ENCODE data around the gene GALNT12.
A peak's percentile ranks its signal among the peaks of the same experiment; 100 is the strongest.

GALNT12 gene

GRCh38 chr9:98784831-98785806 lies 22.4 kb upstream of the GALNT12 start:
- Histone ChIP-seq H3K27ac (ENCODE audit: low read length) (no peak overlapping the region), H3K36me3 (ENCODE audit: control insufficient read depth in 1 of 2, insufficient read depth in 2 of 2, low read length in 2 of 2) (peaks cover 14 to 49% of the 10 kb centered on the region in 2 donors), H3K4me1 (ENCODE audit: control insufficient read depth in 1 of 2, insufficient read depth in 2 of 2, low read length in 2 of 2) (no peaks in the 10 kb centered on the region), H3K27me3 (ENCODE audit: low read depth, low read length) (no peaks in the 10 kb centered on the region), H3K4me3 (ENCODE audit: low read depth in 1 of 2, low read length in 2 of 2) (no peak overlapping the region), H3K9me3 (ENCODE audit: control insufficient read depth in 1 of 2, low read length in 2 of 2) (no peaks in the 10 kb centered on the region)

DNA sequence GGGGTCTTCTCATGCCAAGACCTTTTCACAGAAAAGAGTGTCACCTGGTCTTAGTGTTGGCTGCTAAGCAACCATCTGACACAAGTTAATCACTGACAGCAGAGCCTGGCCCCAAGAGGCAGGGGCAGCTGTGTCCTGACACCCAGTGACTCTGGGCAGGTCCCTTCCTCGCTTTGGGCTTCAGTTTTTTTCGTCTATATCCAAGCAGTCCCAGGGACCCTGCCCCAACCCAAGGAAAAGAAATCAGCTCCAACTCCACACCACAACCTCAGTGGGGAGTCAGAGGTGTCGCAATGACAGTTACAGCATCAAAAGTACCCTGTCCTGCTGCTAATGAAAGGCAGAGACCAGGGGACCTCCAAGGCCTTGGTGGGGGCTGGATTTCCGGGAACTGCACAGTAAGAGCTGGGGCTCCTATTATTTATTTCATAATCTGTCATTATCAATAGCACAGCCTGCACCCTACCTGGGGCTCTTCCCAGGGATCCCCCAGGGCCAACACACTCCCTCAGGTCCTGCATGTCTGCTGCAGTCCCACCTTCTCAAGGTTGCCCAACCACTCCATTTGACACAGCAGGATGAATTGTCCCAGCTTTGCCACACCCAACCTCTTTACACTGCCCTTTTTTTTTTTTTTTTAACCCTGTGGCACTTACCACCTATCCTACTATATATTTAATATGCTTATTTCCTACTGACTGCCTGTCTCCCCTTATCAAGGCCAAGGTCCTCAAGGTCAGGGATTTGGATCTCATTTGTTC lies 20.5 kb upstream of the GALNT12 start:
- Histone ChIP-seq H3K4me3 (ENCODE audit: low read depth in 1 of 2, low read length in 2 of 2) (no peak overlapping the region), H3K9me3 (ENCODE audit: control insufficient read depth in 1 of 2, low read length in 2 of 2) (no peaks in the 10 kb centered on the region), H3K27me3 (ENCODE audit: low read depth, low read length) (no peaks in the 10 kb centered on the region), H3K4me1 (ENCODE audit: control insufficient read depth in 1 of 2, insufficient read depth in 2 of 2, low read length in 2 of 2) (peaks cover 8 to 10% of the 10 kb centered on the region in 2 donors), H3K27ac (ENCODE audit: low read length) (no peak overlapping the region), H3K36me3 (ENCODE audit: control insufficient read depth in 1 of 2, insufficient read depth in 2 of 2, low read length in 2 of 2) (peaks cover 14 to 32% of the 10 kb centered on the region in 2 donors)

DNA sequence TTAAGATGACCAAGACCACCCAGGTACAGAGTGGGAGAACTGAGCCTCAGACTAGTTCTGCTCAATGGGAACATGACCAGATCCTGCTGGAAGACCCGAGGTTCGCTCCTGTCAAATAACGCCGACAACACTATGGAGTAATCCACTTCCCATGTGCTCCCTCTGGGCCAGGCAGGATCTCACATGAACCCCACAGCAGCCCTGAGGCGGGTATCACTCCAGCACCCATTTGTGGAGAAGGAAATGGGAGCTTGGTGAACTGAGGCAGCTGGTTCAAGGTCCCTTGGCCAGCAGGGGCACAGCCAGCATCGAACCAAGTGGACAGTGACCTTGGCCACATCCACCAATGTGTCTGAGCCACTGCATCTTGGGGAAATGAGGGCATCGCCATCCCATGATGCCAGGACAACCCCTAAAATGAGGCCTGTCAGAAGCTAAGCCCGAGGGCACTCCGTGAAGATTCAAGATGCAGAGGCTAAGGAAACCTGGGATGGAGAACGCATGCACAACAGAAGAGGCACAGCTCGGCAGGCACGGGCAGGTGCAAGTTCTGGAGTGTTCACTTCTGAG lies 19.6 kb upstream of the GALNT12 start:
- Histone ChIP-seq H3K27me3 (ENCODE audit: low read depth, low read length) (no peaks in the 10 kb centered on the region), H3K4me1 (ENCODE audit: control insufficient read depth in 1 of 2, insufficient read depth in 2 of 2, low read length in 2 of 2) (peaks cover 8 to 10% of the 10 kb centered on the region in 2 donors), H3K27ac (ENCODE audit: low read length) (no peak overlapping the region), H3K36me3 (ENCODE audit: control insufficient read depth in 1 of 2, insufficient read depth in 2 of 2, low read length in 2 of 2) (peaks cover 14 to 28% of the 10 kb centered on the region in 2 donors), H3K9me3 (ENCODE audit: control insufficient read depth in 1 of 2, low read length in 2 of 2) (no peaks in the 10 kb centered on the region), H3K4me3 (ENCODE audit: low read depth in 1 of 2, low read length in 2 of 2) (no peak overlapping the region)

DNA sequence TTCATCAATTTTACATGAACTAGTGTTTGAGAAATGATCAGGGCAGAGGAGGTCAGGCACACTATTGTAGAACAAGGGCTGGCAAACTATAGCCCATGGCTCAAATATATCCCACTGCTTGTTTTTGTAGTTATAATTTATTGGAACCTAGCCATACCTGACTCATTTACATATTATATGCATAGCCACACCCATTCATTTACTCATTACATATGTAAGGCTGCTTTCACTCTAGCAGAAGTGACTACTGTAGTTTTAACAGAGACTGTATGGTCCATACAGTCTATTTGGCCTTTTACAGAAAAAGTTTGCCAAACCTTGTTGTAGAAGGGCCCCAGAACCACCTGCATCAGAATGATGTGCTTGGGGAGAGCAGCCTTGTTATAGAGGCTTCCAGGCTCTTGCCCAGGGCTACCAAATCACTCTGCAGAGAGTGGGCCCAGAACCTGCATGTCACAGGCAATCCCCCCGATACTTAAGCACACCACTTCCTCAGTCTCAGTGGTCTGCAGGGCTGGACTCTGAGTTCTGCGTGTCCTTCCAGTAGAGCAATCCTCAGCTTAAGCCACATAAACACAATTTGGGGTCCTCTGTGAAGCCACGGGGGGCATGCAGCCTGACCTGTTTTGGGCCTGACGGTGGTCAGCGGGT lies 17.9 kb upstream of the GALNT12 start:
- H3K9me3 ChIP-seq (ENCODE audit: control insufficient read depth in 1 of 2, low read length in 2 of 2) = no peaks in the 10 kb centered on the region
- no peaks in the 10 kb centered on the region for H3K27me3 ChIP-seq (ENCODE audit: low read depth, low read length)
- no peak overlapping the region for H3K4me3 ChIP-seq (ENCODE audit: low read depth in 1 of 2, low read length in 2 of 2)
- peaks cover 14 to 18% of the 10 kb centered on the region in 2 donors for H3K36me3 ChIP-seq (ENCODE audit: control insufficient read depth in 1 of 2, insufficient read depth in 2 of 2, low read length in 2 of 2)
- no peak overlapping the region for H3K27ac ChIP-seq (ENCODE audit: low read length)
- H3K4me1 ChIP-seq (ENCODE audit: control insufficient read depth in 1 of 2, insufficient read depth in 2 of 2, low read length in 2 of 2) = peaks cover 8 to 10% of the 10 kb centered on the region in 2 donors

GRCh38 chr9:98790134-98790841 lies 17.2 kb upstream of the GALNT12 start:
- H3K9me3 ChIP-seq (ENCODE audit: control insufficient read depth in 1 of 2, low read length in 2 of 2) = no peaks in the 10 kb centered on the region
- H3K27me3 ChIP-seq (ENCODE audit: low read depth, low read length) = no peaks in the 10 kb centered on the region
- H3K4me3 ChIP-seq (ENCODE audit: low read depth in 1 of 2, low read length in 2 of 2) = no peak overlapping the region
- H3K36me3 ChIP-seq (ENCODE audit: control insufficient read depth in 1 of 2, insufficient read depth in 2 of 2, low read length in 2 of 2) = peaks cover 14 to 18% of the 10 kb centered on the region in 2 donors
- H3K4me1 ChIP-seq (ENCODE audit: control insufficient read depth in 1 of 2, insufficient read depth in 2 of 2, low read length in 2 of 2) = peaks cover 14 to 15% of the 10 kb centered on the region in 2 donors
- no peak overlapping the region for H3K27ac ChIP-seq (ENCODE audit: low read length)

DNA sequence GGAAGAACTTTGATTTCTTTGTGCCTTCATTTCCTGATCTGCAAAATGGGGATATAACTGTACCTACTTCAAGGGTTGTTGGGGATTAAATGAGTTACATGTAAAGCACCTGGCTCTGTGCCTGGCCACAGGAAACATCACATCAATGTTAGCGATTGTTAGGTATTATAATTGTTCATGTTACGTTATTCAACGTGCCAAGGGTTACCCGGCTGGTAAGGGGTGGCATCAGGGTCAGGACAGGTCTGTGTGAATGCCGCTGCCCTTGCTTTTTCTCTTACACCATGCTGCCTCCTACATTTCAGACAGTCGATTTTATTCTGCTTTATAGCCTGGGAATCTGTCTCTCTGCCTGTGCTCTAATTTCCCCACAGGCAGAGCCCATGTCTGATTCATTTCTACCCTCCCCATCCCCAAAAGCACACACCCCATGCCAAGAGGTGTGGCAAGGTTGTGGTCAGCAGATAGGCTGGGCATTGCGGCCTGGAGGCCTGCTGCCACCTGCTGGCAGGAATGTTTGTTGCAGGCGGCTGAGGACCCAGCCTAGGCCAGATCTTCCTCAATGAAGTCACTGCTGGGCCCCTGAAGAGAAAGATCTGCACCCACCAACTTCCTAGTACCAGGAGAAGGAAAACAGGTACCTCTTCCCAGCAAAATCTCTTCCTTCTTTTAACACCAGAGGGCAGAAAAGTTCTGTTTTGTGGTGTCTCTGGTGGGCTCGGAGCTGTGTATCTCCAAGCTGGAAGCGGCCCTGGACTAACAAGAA lies 16.4 kb upstream of the GALNT12 start:
- H3K9me3 ChIP-seq (ENCODE audit: control insufficient read depth in 1 of 2, low read length in 2 of 2) = no peaks in the 10 kb centered on the region
- H3K36me3 ChIP-seq (ENCODE audit: control insufficient read depth in 1 of 2, insufficient read depth in 2 of 2, low read length in 2 of 2) = peaks cover 14 to 18% of the 10 kb centered on the region in 2 donors
- no peaks in the 10 kb centered on the region for H3K27me3 ChIP-seq (ENCODE audit: low read depth, low read length)
- H3K4me3 ChIP-seq (ENCODE audit: low read depth in 1 of 2, low read length in 2 of 2) = no peak overlapping the region
- H3K27ac ChIP-seq (ENCODE audit: low read length) = no peak overlapping the region
- peaks cover 18 to 21% of the 10 kb centered on the region in 2 donors for H3K4me1 ChIP-seq (ENCODE audit: control insufficient read depth in 1 of 2, insufficient read depth in 2 of 2, low read length in 2 of 2)

DNA sequence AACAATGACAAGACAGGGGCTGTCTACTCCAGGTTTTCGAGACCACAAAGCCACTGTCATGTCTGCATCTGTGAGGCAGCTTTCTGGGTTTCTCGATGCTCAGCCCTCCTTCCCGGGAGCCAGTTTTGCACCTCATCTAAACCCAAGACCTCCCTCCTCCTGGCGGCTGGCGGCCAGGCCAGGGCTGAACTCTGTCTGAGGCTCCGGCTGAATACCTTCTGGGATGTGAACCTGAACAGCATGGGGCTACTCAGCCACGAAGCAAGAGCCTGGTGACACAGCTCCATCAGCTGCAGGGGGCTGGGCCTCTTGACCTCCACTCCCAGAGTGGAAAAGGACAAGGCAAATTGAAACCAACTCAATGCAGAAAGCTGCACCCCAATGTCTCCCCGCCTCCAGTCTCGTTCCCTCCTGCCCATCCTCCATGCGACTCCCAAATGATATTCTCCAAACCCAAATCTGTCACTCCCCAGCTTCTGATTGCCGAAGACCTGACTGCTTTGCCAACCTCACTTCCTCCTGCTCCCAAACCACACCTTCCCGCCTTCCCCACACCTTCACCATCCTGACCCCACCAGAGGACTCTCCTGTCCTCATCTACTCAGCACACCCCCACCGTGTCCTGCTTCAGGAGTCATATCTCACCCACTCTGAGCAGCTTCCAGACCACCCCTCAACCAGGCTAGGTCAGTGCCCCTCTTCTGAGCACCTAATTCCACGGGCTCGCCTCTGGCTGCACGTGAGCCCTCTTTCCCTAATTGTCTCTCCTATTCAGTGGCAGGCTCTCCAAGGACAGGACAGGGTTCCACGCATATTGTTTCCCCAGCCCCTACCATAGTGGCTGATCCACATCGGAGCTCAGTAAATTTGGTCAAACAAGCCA lies 15.6 kb upstream of the GALNT12 start:
- no peaks in the 10 kb centered on the region for H3K9me3 ChIP-seq (ENCODE audit: control insufficient read depth in 1 of 2, low read length in 2 of 2)
- H3K27ac ChIP-seq (ENCODE audit: low read length) = no peak overlapping the region

DNA sequence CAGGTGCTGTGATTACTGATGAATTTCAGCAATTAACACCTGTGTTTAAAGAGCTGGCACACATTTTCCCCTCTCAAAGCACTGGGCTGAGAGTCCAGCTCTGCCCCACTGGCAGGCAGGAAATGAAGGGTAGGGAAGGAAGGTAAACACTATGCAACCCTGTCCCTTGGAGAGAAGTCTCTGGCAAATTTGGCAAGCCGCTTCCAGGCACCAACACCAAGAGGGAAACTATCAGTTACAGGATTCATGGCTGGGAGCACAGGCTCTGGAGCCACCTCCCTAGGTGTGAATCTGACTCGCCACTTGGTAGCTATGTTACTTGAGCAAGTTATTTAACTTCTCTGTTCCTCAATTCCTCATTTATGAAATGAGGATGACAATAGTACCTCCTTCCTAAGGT lies 14.4 kb upstream of the GALNT12 start:
- Histone ChIP-seq H3K27me3 (ENCODE audit: low read depth, low read length) (no peaks in the 10 kb centered on the region), H3K9me3 (ENCODE audit: control insufficient read depth in 1 of 2, low read length in 2 of 2) (no peaks in the 10 kb centered on the region), H3K27ac (ENCODE audit: low read length) (no peak overlapping the region), H3K36me3 (ENCODE audit: control insufficient read depth in 1 of 2, insufficient read depth in 2 of 2, low read length in 2 of 2) (peaks cover 14 to 15% of the 10 kb centered on the region in 2 donors), H3K4me1 (ENCODE audit: control insufficient read depth in 1 of 2, insufficient read depth in 2 of 2, low read length in 2 of 2) (peaks cover 18 to 21% of the 10 kb centered on the region in 2 donors), H3K4me3 (ENCODE audit: low read depth in 1 of 2, low read length in 2 of 2) (no peak overlapping the region)

More for the DNA sequence above, 15.6 kb upstream of the GALNT12 start:
- Histone ChIP-seq H3K4me1 (ENCODE audit: control insufficient read depth in 1 of 2, insufficient read depth in 2 of 2, low read length in 2 of 2) (peaks cover 18 to 21% of the 10 kb centered on the region in 2 donors), H3K4me3 (ENCODE audit: low read depth in 1 of 2, low read length in 2 of 2) (no peak overlapping the region), H3K36me3 (ENCODE audit: control insufficient read depth in 1 of 2, insufficient read depth in 2 of 2, low read length in 2 of 2) (peaks cover 14 to 15% of the 10 kb centered on the region in 2 donors), H3K27me3 (ENCODE audit: low read depth, low read length) (no peaks in the 10 kb centered on the region)

DNA sequence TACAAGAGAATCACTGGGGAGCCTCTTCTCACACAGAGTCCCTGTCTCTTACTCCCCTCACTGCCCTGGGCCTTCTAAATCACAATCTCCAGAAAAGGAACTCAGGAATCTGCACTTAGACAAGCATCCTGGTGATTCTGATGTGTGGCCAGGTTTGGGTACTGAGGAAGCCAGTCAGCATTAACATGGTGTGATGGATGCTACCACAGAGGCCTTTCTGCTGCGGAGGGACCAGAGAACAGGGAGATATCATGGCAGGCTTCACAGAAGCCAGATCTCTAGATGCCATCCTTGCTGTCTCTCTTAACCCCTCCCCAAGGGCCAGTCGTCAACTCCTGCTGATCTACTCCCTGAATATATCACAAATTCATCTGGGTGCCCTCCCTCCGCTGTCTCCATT lies 12.7 kb upstream of the GALNT12 start:
- peaks cover 18 to 21% of the 10 kb centered on the region in 2 donors for H3K4me1 ChIP-seq (ENCODE audit: control insufficient read depth in 1 of 2, insufficient read depth in 2 of 2, low read length in 2 of 2)
- no peaks in the 10 kb centered on the region for H3K27me3 ChIP-seq (ENCODE audit: low read depth, low read length)
- H3K9me3 ChIP-seq (ENCODE audit: control insufficient read depth in 1 of 2, low read length in 2 of 2) = no peaks in the 10 kb centered on the region
- H3K36me3 ChIP-seq (ENCODE audit: control insufficient read depth in 1 of 2, insufficient read depth in 2 of 2, low read length in 2 of 2) = peaks cover 2 to 3% of the 10 kb centered on the region in 2 donors
- no peak overlapping the region for H3K27ac ChIP-seq (ENCODE audit: low read length)
- H3K4me3 ChIP-seq (ENCODE audit: low read depth in 1 of 2, low read length in 2 of 2) = peak overlapping the region in 1 of 2 donors; percentile 74

Measured in muscle layer of duodenum (tissue), 2 donors.